B cell (primary cell): ENCODE results near the gene LRRC25.

Experiments
- EZH2 ChIP-seq: IDR thresholded peaks from 2 replicates; pipeline ENCODE4 v1.6.1; 2012; ENCODE audit warnings: borderline replicate concordance, low read depth, mild to moderate bottlenecking, moderate library complexity, low read length; ENCODE audit not compliant: insufficient read depth, poor library complexity, severe bottlenecking
- TF ChIP-seq, protein P1 (sequence below): fragments of 200-600 bp; IDR thresholded peaks from one replicate; pipeline ENCODE4 v1.8.0; 2022; ENCODE audit warnings: antibody characterized with exemption, mild to moderate bottlenecking

- TF ChIP-seq, protein P1, sequence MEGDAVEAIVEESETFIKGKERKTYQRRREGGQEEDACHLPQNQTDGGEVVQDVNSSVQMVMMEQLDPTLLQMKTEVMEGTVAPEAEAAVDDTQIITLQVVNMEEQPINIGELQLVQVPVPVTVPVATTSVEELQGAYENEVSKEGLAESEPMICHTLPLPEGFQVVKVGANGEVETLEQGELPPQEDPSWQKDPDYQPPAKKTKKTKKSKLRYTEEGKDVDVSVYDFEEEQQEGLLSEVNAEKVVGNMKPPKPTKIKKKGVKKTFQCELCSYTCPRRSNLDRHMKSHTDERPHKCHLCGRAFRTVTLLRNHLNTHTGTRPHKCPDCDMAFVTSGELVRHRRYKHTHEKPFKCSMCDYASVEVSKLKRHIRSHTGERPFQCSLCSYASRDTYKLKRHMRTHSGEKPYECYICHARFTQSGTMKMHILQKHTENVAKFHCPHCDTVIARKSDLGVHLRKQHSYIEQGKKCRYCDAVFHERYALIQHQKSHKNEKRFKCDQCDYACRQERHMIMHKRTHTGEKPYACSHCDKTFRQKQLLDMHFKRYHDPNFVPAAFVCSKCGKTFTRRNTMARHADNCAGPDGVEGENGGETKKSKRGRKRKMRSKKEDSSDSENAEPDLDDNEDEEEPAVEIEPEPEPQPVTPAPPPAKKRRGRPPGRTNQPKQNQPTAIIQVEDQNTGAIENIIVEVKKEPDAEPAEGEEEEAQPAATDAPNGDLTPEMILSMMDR: no peak
- TF ChIP-seq EZH2: no peak
These were observed 12.6 kb downstream of the LRRC25 start for GRCh38 chr19:18384775-18385174.
